SU-DHL-6 (cell line): ENCODE measurements around the gene GLRA1.
A peak's percentile ranks its signal among the peaks of the same experiment; 100 is the strongest.
"Not testable (repeated sequence)": the region's sequence is repeated elsewhere in the genome, so short reads cannot be mapped to it uniquely, and the experiment has no call there.

Experiments used
- H2AFZ ChIP-seq: fragments of 200-600 bp; sonication (generic); 2 replicates; pipeline ENCODE4 v1.6.1; 2014; ENCODE audit warnings: low read depth, mild to moderate bottlenecking, moderate library complexity, mixed read lengths, antibody characterized with exemption, low read length; ENCODE audit not compliant: severe bottlenecking
- H3F3A ChIP-seq: fragments of 200-600 bp; shearing (Covaris generic); 2 replicates; pipeline ENCODE4 v1.6.0; 2016; ENCODE audit warnings: antibody characterized with exemption, mild to moderate bottlenecking; ENCODE audit not compliant: insufficient read depth
- H3K27ac ChIP-seq: fragments of 200-600 bp; sonication (generic); 2 replicates; pipeline ENCODE4 v1.5.1; 2016; ENCODE audit warnings: low read depth, mild to moderate bottlenecking, low read length, moderate library complexity, mixed read lengths
- H3K27me3 ChIP-seq: fragments of 200-600 bp; sonication (generic), shearing (Covaris generic); 2 replicates; pipeline ENCODE4 v1.6.0; 2014; ENCODE audit warnings: mild to moderate bottlenecking, low read length
- H3K36me3 ChIP-seq: fragments of 200-600 bp; sonication (generic); 2 replicates; pipeline ENCODE4 v1.6.1; 2014; ENCODE audit warnings: mild to moderate bottlenecking, low read length, mixed read lengths
- H3K4me2 ChIP-seq: fragments of 300-600, 200-600 bp; shearing (Covaris generic), sonication (generic); 2 replicates; pipeline ENCODE4 v1.6.0; 2014; ENCODE audit warnings: low read length, low read depth, mild to moderate bottlenecking; ENCODE audit not compliant: poor library complexity, severe bottlenecking
- H3K4me3 ChIP-seq: fragments of 200-600 bp; sonication (generic); 2 replicates; pipeline ENCODE4 v1.5.1; 2014; ENCODE audit warnings: antibody characterized with exemption, low read length, mild to moderate bottlenecking, mixed read lengths; ENCODE audit not compliant: insufficient read depth, poor library complexity, severe bottlenecking
- H3K79me2 ChIP-seq: fragments of 200-600 bp; sonication (generic); 2 replicates; pipeline ENCODE4 v1.6.1; 2014; ENCODE audit warnings: mild to moderate bottlenecking, low read length, moderate library complexity; ENCODE audit not compliant: insufficient read depth
- H3K9ac ChIP-seq: fragments of 200-600 bp; sonication (generic); 2 replicates; pipeline ENCODE4 v1.7.0; 2014; ENCODE audit warnings: mild to moderate bottlenecking, low read length
- H3K9me2 ChIP-seq: fragments of 200-600 bp; sonication (generic); replicated peaks from 2 replicates; pipeline ENCODE4 v1.6.1; 2014; ENCODE audit warnings: low read length; ENCODE audit not compliant: insufficient read depth
- H3K9me3 ChIP-seq: fragments of 200-600 bp; sonication (generic); 2 replicates; pipeline ENCODE4 v1.6.1; 2014; ENCODE audit warnings: low read length, mixed read lengths; ENCODE audit not compliant: insufficient read depth
- H4K20me1 ChIP-seq: fragments of 200-600 bp; sonication (generic); 2 replicates; pipeline ENCODE4 v1.6.1; 2014; ENCODE audit warnings: low read depth, mild to moderate bottlenecking, antibody characterized with exemption, low read length, moderate library complexity, mixed read lengths
- CTCF ChIP-seq: fragments of 200-600 bp; sonication (generic); IDR thresholded peaks from one replicate; pipeline ENCODE4 v1.5.1; 2017; ENCODE audit warnings: antibody characterized with exemption, mild to moderate bottlenecking, low read length, moderate library complexity; ENCODE audit not compliant: insufficient read depth, poor library complexity, severe bottlenecking
- EZH2phosphoT487 ChIP-seq: fragments of 200-600 bp; sonication (generic), shearing (Covaris generic); conservative IDR thresholded peaks from 2 replicates; pipeline ENCODE4 v1.6.1; 2018; ENCODE audit warnings: mild to moderate bottlenecking, antibody characterized with exemption, low read length, moderate library complexity, mixed read lengths

The GLRA1 gene

GRCh38 chr5:151787817-151788216 lies 136.8 kb downstream of the GLRA1 start:
- Histone ChIP-seq H4K20me1 (peaks cover 64% of the 10 kb centered on the region), H3F3A (no peaks in the 10 kb centered on the region; the same call in 1 of the 2 replicates), H3K79me2 (peaks cover 98% of the 10 kb centered on the region), H3K27ac (no peak overlapping the region), H3K9me3 (no peaks in the 10 kb centered on the region), H3K4me3 (no peak overlapping the region), H3K9ac (no peak overlapping the region), H3K9me2 (no peaks in the 10 kb centered on the region), H2AFZ (no peak overlapping the region), H3K27me3 (no peaks in the 10 kb centered on the region), H3K4me2 (no peak overlapping the region), H3K36me3 (peaks cover 42% of the 10 kb centered on the region)
- TF ChIP-seq CTCF = no peak
- TF ChIP-seq EZH2phosphoT487 = no peak

- peaks cover 29% of the 10 kb centered on the region for H3K36me3 ChIP-seq
- H3K4me3 ChIP-seq = no peak overlapping the region
- H3K9ac ChIP-seq = no peak overlapping the region
- H3K4me2 ChIP-seq = no peak overlapping the region
- H4K20me1 ChIP-seq = peaks cover 69% of the 10 kb centered on the region
- no peaks in the 10 kb centered on the region for H3K27me3 ChIP-seq
- peaks cover 98% of the 10 kb centered on the region for H3K79me2 ChIP-seq
- TF ChIP-seq CTCF (no peak), EZH2phosphoT487 (no peak)
- no peak overlapping the region for H3K27ac ChIP-seq
- H3K9me2 ChIP-seq = no peaks in the 10 kb centered on the region
- H3K9me3 ChIP-seq = no peaks in the 10 kb centered on the region
- peaks cover 5% of the 10 kb centered on the region; the same call in 1 of the 2 replicates for H3F3A ChIP-seq
- no peak overlapping the region for H2AFZ ChIP-seq
Observed at GRCh38 chr5:151786468-151786867, 138.2 kb downstream of the GLRA1 start.

- Histone ChIP-seq H3K4me3 (no peak overlapping the region), H3K27ac (peak overlapping the region; percentile 17; the same call in 1 of the 2 replicates), H3K9me3 (no peaks in the 10 kb centered on the region), H3K36me3 (peaks cover 14% of the 10 kb centered on the region), H3K79me2 (peaks cover 100% of the 10 kb centered on the region), H4K20me1 (peaks cover 82% of the 10 kb centered on the region), H3K4me2 (peak overlapping the region; percentile 21), H3F3A (peaks cover 10% of the 10 kb centered on the region; the same call in 1 of the 2 replicates), H2AFZ (no peak overlapping the region), H3K9ac (no peak overlapping the region), H3K9me2 (no peaks in the 10 kb centered on the region), H3K27me3 (no peaks in the 10 kb centered on the region)
- TF ChIP-seq CTCF (no peak), EZH2phosphoT487 (no peak)
Observed at GRCh38 chr5:151784141-151784540, 140.5 kb downstream of the GLRA1 start.

- Histone ChIP-seq H4K20me1 (peaks cover 85% of the 10 kb centered on the region), H3K36me3 (peaks cover 14% of the 10 kb centered on the region), H3K79me2 (peaks cover 100% of the 10 kb centered on the region)
- not testable (repeated sequence) for H3K27ac ChIP-seq, H3K9ac ChIP-seq, H3K4me2 ChIP-seq, H3K9me2 ChIP-seq, H3K27me3 ChIP-seq, H3F3A ChIP-seq, H2AFZ ChIP-seq, H3K9me3 ChIP-seq, H3K4me3 ChIP-seq
Observed at GRCh38 chr5:151783664-151784063, 141.0 kb downstream of the GLRA1 start.
